ENCODE measurements around the gene SMYD3.

The SMYD3 gene

GRCh38 chr1:246164764-246165163 lies 342.3 kb downstream of the SMYD3 start:
- no peak for DNase-seq

GRCh38 chr1:246162560-246162959 lies 344.5 kb downstream of the SMYD3 start:
- DNase-seq = no peak

- DNase-seq = no peak
Observed at GRCh38 chr1:246161626-246162025, 345.5 kb downstream of the SMYD3 start.

GRCh38 chr1:246160905-246161304 lies 346.2 kb downstream of the SMYD3 start:
- DNase-seq = peak; percentile 73

GRCh38 chr1:246160374-246160773 lies 346.7 kb downstream of the SMYD3 start:
- no peak for DNase-seq

- no peak for DNase-seq
Observed at GRCh38 chr1:246159279-246160227, 347.5 kb downstream of the SMYD3 start.

GRCh38 chr1:246158131-246158530 lies 348.9 kb downstream of the SMYD3 start:
- no peak for DNase-seq

GRCh38 chr1:246157516-246157915 lies 349.6 kb downstream of the SMYD3 start:
- no peak for DNase-seq

GRCh38 chr1:246156847-246157246 lies 350.2 kb downstream of the SMYD3 start:
- DNase-seq = no peak

- no peak for DNase-seq
Observed at GRCh38 chr1:246155923-246156322, 351.2 kb downstream of the SMYD3 start.

GRCh38 chr1:246153796-246154212 lies 353.3 kb downstream of the SMYD3 start:
- DNase-seq = no peak

GRCh38 chr1:246152986-246153431 lies 354.1 kb downstream of the SMYD3 start:
- DNase-seq = no peak

- peak; percentile 81 for DNase-seq
Observed at GRCh38 chr1:246151796-246152434, 355.2 kb downstream of the SMYD3 start.

GRCh38 chr1:246149543-246149942 lies 357.5 kb downstream of the SMYD3 start:
- DNase-seq = no peak

- peak; percentile 31 for DNase-seq
Observed at GRCh38 chr1:246147524-246148461, 359.3 kb downstream of the SMYD3 start.

- no peak for DNase-seq
Observed at GRCh38 chr1:246146804-246147523, 360.1 kb downstream of the SMYD3 start.

- no peak for DNase-seq
Observed at GRCh38 chr1:246145900-246146299, 361.2 kb downstream of the SMYD3 start.

GRCh38 chr1:246144931-246145330 lies 362.1 kb downstream of the SMYD3 start:
- DNase-seq = no peak

- DNase-seq = no peak
Observed at GRCh38 chr1:246142320-246142893, 364.7 kb downstream of the SMYD3 start.

GRCh38 chr1:246141306-246141705 lies 365.8 kb downstream of the SMYD3 start:
- DNase-seq = no peak

- no peak for DNase-seq
Observed at GRCh38 chr1:246139745-246140182, 367.3 kb downstream of the SMYD3 start.

GRCh38 chr1:246138781-246139180 lies 368.3 kb downstream of the SMYD3 start:
- DNase-seq = no peak
